Middle frontal gyrus (tissue), 1 donor: ENCODE results near the gene MTOR.

Experiments
- DNase-seq: peaks from one replicate; pipeline ENCODE4 v3.0.0-alpha.2; 2015; ENCODE audit warnings: low spot score; ENCODE audit errors: extremely low spot score

Gene MTOR

GRCh38 chr1:11152755-11153154 lies 109.6 kb downstream of the MTOR start:
- no peak for DNase-seq

GRCh38 chr1:11151826-11152612 lies 110.3 kb downstream of the MTOR start:
- DNase-seq, result no peak

- DNase-seq, result no peak
These were observed 111.2 kb downstream of the MTOR start for GRCh38 chr1:11151114-11151513.

DNA sequence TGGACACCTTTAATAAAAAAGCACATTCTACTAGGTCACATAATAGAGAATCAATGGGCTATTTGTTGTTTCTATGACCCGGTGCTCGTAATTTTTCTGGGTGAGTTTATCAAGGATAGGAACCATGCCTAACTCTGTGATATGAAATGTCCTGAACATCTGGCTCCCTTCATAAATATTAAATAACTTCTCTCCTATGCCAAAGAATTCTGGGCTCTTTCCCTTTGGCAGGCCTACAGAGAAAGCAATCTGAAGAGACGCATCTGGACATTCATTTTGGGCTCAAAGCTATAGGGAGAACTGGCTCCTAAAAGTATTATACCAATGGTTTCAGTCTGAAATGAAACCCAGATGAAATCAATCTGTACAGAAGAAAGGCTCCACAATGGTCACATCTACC lies 112.0 kb downstream of the MTOR start:
- DNase-seq, result no peak

- DNase-seq, result no peak
These were observed 115.1 kb downstream of the MTOR start for GRCh38 chr1:11147197-11147770.

DNA sequence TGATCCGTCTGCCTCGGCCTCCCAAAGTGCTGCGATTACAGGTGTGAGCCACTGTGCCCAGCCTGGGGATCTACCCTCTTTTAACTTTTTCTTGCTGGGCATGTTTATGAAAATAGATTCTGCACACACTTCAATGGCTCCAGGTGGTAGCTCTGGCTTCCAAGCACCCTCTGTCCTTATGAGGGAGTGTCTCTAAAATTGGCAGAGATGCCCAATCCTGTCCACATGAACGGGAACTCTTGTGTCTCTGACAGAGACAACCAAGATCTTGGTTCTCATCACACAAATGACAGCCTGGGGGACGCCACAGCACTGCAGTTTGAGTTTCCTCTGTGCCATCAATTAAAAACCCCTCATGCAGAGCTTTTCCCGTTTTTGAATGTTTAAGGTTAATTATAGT lies 116.6 kb downstream of the MTOR start:
- no peak for DNase-seq

GRCh38 chr1:11144570-11145256 lies 117.6 kb downstream of the MTOR start:
- DNase-seq, result no peak

- DNase-seq, result no peak
These were observed 118.4 kb downstream of the MTOR start for GRCh38 chr1:11143907-11144306.

DNA sequence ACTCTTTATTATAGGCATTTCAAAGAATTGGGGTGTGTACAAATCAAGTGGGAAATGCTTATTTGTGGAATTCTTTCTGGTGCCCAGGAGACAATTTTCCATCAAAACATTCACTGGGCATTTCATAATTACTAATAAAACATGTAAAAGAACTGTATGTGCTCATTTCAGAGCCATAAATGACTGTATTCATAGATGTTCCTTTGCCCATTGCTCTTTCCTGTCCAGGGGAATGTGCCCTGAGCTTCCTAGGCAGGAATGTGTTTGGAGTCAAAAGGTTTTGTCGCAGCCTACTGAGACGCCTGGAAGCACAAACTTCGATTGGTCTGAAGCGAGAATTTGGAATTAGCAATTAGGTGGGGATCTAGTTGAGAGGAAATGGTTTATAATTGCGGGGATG lies 119.0 kb downstream of the MTOR start:
- no peak for DNase-seq

DNA sequence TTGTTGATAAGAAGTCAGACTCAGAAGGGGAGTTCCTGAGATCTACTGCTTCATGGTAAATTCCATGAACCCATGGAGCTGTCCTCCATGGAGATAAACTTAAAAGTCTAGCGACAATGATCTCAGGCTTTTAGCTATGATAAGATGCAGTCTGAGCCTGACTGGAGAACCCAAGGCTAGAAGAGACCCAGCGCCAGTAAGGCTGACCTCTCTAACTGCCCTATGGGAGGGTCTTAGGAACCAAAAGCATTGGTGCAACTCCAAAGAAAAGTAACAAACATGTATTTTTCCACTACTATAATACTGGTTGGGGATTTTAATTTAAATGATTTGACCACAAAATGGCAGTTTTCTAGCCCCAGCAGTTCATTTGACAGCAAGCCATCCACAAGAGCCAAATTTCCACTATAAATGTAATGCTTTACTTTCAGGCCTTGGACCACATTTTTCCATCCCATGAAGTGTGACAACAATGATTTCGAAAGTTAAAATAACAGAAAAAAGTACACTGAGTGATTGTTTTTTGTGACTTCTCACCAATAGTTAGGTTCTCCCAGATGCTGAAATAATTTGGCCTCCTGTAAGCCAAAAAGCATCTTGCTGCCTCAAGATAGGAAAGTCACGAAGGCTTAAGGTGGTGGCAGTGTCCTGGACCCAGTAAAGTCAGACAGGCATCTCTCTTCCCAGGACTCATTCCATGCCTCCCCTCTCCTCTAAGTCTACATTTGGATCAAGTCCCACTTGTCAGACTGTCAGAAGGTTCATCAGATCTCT lies 119.5 kb downstream of the MTOR start:
- DNase-seq, result no peak

DNA sequence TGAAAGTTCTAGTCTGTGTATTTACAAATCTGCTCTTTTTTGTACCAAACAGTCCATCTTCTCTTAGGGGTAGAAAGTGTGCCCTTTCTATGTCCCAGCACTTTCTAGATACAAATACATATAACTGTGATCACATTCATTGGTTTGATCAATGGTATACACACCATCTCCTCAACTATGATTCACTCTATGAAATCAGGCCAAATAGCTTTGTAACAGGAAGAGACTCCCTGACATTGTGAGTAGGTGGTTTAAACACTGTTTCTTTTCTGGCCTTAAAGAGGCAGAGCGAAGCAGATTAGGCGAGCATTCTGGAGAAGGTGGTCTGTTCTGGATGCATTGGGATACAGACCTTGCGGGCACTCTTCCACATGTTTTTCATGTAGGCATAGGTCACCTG lies 123.4 kb downstream of the MTOR start:
- DNase-seq, result no peak

DNA sequence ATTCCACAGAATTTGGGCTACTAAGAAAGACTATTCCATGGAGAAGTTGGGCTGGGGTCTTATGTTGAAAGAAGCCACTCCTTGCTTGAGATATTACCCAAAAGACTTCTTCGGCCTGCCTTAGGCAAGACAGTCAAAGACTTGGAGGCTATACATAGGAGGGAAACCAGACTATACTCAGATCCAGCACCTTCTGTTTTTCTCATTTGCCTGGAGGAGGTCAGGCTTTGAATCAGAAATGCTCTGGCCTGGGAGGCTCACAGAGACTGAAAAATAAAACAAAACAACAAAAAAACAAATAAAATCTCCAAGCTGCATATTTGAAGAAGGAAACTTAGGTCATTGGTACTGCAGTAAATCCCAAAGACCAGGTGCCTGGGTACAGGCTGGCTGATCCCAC lies 124.3 kb downstream of the MTOR start:
- DNase-seq, result no peak

GRCh38 chr1:11134898-11135266 lies 127.5 kb downstream of the MTOR start:
- no peak for DNase-seq

DNA sequence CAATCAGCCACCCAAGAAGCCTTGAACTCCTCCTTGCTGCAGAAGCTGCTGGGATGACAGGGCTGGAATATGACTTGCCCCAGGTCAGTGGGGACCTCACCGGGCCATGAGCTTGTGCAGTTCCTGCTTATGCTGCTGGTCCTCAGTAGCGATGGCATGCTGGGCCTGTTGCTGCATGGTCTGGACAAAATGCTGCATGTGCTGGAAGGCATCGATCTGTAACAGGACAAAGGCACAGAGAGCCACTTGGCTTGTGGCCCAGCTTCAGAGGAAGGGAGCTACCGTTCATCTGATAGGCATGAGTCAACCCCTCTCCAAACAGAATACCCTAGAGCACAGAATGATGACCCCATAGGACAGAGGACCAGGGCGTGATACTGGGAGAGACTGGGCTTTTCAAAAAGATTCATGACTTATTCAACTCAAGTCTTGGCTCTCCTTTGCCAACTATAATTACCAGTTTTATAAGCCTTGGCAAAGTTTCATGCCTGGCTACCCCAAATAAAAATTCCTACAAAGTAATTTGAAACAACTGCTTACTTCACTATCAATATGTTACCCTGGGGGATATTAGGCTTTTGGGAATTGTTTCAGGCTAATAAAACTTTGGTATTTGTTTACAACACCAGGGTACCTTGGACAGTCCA lies 128.0 kb downstream of the MTOR start:
- DNase-seq, result no peak

DNA sequence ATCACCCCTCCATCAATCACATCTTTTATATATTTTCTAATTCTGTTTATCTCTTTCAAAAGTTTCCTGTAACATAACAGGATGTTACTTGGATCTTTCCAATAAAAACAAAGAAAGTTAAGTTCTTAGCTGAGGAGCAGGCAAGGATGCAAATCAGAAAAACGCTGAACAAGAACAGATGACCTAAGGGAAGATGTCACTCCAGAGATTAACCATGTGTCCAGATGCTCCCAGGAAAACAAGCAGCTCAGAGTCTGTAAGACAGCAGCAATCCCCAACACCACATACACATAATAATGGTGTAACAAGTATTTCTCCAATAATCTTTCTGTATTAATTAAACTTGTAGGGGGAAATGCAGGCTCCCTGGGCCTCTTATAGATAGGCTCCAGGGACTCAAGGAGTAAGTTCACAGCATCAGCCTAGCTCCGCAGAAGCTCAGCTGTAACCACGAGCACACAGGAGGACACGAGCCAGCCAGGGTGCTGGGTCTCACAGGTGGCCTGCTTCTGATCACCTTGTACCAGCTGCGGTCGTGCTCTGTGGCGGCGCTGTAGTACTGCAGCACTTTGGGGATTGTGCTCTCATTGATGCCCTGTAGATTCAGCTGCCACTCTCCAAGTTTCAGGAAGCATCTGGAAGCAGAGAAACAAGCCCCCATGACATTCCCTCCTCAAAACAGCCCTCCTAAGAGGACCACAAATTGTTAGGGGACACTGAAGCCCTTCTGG lies 129.6 kb downstream of the MTOR start:
- DNase-seq, result no peak

GRCh38 chr1:11131816-11132215 lies 130.5 kb downstream of the MTOR start:
- DNase-seq, result no peak

- DNase-seq, result no peak
These were observed 131.9 kb downstream of the MTOR start for GRCh38 chr1:11130406-11130805.

- no peak for DNase-seq
These were observed 132.5 kb downstream of the MTOR start for GRCh38 chr1:11129649-11130390.

DNA sequence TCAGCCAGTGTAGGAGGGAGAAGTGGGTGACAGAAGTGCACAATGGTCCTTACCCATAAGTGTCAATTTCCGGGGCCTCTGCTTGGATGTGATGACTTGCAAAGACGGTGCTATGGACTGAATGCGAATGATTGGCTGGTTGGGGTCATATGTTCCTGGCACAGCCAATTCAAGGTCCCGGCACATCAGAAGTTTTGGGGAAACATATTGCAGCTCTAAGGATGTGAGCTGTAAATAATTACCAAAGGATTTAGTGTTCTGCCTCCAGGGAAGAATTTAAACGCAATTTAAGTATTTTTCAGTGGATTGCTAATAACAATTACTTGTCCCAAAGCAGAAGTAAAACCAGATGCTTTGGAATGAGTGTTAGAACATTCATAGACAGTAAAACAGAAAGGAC lies 135.8 kb downstream of the MTOR start:
- no peak for DNase-seq

GRCh38 chr1:11125931-11126330 lies 136.4 kb downstream of the MTOR start:
- DNase-seq, result no peak
